Middle frontal gyrus (tissue), 1 donor: ENCODE data around the gene UGT1A1.

Experiments
- DNase-seq: peaks from one replicate; pipeline ENCODE4 v3.0.0-alpha.2; 2015; ENCODE audit warnings: low spot score; ENCODE audit errors: extremely low spot score

The UGT1A1 gene

DNA sequence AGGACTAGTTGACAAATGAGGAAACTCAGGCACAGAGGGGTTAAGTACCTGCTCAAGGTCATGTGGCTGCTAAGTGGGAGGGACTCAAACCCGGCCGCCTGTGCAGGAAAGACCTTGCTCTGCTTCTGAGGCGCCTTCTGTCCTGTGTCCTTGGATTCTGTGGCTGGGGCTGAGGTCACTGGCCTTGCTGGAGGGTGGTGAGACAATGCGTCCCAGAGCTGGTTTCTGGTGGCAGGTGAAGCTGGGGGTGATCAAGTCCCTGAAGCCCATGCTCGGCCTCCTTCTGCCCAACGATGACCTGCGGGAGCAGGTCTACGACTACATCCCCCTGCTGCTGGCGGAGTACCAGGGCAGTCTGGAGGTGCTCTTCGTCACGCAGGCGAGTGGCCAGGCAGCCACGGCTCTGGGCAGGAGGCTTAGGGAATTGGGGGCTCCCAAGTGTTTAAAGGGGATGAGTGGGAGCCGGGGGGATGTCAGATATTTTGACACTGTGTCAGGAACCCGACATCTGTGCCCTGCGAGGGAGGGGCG, 34.1 kb downstream of the UGT1A1 start:
- DNase-seq = no peak

DNA sequence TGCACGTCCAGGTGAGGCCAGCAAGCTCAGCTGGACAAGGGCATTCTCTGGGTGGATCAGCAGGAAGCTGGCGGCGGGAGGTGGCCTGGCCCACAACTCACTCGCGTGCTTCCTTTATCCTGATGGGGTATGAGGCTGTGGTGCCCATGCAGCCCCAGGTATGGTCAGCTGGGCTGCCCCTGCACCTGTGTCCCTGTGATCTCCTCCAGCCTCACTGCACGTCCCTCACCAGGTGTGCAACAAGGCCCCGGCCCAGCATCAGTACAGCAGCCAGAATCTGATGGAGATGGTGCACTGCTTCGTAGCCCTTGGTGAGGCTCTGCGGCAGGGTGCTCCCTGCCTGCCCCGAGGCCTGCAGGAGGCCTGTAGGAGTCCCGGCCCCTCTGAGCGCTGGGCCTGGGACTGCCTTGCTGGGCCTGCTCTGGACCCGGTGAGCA, 35.7 kb downstream of the UGT1A1 start:
- DNase-seq = no peak

DNA sequence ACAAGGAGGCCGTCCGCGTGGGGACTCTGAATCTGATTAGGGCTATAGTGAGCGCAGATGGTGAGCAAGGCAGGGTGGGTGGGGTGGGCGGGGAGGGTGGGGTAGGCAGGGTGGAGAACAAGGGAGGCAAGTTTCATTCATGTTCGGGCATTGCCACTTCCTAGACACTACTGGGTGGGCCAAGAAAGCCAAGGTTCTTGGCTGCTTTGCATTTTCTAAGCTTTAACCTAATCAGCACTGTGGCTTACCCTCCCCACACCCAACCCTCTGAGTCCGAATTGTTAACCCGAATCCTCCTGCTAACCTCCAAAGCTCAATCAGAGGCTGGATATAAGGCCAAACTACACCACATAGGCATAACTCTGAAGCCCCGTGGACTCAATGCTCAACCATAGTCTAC, 36.2 kb downstream of the UGT1A1 start:
- DNase-seq = no peak

DNA sequence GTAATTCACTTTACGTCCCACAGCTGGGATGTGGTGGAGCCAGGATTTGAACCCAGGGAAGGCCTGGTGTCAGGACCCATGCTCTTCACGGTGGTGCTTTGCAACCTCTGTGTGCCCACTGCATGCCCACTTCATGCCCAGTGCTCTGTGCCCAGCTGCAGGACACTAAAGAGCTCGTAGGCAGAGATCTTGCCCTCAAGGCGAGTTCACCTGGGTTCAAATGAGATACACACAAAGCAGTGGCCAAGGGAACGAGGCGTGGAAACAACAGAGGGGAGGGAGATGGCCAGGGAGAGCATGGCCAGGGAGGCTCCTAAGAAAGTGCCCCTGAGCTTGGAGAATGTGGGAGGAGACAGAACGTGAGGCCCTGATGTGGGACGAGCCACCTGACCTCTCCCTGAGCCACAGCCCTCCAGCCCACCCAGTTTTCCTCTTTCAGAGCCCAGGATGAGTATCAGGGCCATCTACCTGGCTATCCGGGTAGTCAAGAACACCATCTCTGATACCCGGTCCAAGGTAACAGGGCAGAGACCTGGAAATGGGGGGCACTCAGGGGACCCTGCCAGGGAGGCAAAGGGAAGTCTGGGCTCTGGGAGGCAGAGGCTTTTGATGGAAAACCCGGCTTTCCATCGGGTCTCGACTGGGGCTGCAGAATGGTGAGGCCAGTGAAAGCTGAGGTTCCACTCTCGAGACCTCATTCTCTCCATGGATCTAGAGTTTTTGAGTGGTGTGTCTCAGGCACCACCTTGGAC, 38.4 kb downstream of the UGT1A1 start:
- no peak for DNase-seq

DNA sequence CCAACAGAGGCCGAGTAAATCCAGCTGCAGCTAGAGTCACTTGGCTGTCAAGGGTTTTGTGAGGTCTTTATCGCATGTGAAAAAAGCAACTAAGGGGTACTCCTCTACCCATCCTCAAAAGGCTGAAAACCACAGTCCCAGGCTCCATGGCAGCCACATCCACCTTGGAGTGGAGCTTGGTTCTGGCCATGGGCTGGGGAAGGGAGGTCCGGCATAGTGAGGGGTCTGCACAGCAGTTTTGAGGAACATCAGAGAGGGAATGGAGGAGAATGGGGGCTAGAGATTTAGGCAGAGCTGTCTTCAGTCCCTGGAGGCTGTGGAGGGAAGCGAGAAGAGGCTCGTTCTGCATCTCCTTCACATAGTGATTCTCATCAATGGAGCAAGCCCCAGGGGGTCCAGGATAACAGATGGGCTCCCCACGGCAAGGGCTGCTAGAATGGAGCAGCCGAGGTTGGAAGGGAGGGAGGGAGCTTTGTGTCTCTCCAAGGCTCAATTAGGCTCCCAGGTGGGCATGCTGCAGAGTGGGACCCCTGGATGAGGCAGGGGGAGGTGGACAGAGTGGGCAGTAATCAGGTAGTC, 39.1 kb downstream of the UGT1A1 start:
- no peak for DNase-seq

DNA sequence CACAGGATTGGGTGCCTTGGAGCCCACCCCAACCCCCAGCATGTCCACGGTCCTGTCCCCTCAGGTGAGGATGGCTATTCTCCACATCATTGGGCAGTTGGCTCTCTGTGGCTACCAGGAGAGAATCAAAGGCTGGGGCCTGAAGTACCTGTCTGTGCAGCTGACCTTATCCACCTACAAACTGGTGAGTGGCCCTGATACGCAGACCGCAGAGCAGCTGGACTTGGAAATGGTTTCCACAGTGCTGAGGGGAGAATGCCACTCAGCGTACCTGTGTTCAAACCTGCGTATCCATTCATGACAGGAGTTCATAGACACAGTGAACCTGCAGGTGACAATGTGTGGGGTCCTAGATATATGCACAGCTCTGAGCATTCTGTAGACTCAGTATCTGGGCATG, 39.6 kb downstream of the UGT1A1 start:
- no peak for DNase-seq

DNA sequence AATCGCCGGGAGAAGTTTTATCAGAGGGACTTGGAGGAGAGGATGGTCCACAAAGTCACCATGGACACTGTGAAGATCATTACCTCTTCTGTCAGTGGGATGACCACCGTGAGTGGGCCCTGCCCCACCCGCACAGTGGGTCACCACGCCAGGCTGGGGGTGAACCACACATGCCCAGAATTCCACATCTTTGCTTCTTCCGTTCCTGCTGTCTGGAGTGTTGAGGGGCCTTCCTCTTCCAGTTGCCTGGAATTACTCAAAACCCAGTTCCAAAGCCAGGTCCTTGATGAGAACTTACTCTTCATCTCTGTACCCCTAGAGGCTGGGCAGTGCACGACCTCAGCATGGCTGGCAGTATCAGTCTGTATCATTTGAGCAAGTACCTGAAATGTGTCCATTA, 40.1 kb downstream of the UGT1A1 start:
- no peak for DNase-seq

DNA sequence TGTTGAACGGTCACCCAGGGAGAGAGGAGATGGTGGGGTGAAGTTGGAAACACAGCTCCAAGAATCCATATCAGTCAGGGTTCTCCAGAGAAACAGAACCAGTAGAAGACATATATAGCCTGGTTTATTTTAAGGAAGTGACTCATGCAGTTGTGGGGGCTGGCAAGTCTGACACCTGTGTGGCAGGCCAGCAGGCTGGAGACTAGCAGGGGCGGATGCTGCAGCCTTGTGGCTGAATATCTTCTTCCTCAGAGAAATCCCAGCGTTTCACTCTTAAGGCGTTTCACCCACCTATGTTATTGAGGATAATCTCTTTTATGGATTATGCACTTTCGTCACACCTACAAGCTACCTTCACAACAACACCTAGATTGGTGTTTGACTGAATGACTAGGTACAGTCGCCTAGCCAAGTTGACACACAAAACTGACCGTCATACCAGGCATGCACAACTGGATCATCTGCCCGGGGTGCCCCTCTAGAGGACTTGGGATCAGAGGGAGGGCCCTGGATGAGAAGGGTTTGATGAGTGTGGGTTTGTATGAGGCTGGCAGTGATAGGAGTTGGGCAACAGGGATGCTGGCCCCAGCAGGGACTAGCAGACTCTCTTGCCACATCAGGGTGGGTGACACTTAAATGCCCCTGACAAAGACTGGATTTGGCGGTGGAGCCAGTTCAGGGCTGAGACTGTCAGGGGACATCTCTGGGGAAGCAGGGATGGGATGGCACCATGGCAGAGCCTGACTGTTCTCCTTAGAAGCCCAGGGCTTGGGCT, 41.5 kb downstream of the UGT1A1 start:
- peak; percentile 20 for DNase-seq

DNA sequence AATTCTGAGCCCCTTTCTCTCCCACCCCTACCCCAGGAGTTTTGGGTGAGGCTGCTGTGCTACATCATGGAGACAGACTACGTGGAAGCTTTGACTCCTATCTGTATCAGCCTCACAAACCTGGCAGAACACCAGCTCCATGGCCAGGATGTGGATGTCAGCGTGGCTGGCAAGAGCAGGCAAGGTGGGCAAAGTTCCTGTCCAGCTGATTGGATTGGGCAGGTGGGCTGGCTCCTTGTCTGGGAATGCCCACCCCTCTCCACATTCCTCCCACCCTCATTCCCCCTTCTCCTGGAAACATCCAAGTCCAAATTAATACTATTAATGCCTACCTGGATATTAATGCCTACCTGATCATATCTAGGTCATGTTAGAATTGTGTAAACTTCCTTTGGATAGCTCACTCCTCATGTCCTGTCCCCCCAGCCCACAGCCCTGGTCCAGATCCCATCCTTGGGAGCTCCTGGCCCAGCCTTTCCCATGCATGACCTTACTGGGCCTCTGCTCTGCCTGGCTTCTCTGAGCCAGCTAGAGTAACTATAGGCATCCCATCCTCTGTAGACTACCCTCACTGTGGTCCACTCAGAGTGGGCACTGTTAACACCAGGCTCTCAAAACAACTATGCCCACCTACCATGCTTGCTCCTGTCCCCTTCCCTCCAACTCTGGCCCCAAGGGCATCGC, 42.2 kb downstream of the UGT1A1 start:
- no peak for DNase-seq

DNA sequence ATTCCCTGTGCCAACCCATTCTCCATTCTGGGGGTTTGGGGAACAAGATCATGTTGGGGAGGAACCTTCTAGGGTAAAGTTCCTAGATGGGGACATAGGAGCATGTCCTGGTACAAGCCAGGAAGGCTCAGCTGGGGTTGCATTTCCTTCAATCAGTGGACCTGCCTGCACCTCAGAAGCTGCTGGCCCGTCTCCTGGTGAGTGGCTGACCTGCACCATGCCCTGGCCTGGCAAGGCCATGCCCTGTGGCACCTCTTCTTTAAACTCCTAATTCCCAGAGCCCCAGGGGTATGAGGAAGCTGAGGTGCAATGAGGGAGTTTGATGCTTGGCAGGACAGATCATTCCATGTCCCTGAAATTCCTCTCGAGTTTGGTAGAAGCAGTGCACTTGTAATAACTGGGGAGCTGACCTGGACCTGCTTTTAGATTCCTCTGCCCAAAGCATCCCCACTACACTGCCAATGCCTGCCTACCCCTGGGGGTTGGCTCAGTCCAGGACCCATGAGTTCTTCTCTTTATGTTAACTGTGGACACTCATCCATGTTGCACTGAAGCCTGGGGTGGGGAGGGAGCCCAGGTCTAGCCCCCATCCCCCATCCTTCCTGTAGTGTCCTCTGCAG, 43.3 kb downstream of the UGT1A1 start:
- no peak for DNase-seq

DNA sequence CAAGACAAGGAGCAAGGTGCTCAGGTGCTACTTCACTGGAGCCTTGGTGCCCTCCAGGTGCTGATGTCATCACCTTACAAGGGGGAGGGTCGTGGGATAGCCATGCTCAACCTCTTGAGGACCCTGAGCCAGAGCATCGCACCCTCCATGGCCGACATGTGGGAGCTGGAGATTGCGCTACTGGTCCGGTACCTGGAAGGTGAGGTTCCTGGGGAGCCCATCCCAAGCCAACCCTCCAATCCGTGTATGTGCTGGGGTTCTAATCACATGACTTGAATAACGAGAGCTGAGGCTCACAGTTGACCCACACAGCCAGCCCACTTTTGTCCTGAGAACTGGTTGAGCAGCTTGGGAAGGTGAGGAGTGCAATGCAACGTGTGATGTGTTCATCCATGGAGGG, 43.9 kb downstream of the UGT1A1 start:
- no peak for DNase-seq

DNA sequence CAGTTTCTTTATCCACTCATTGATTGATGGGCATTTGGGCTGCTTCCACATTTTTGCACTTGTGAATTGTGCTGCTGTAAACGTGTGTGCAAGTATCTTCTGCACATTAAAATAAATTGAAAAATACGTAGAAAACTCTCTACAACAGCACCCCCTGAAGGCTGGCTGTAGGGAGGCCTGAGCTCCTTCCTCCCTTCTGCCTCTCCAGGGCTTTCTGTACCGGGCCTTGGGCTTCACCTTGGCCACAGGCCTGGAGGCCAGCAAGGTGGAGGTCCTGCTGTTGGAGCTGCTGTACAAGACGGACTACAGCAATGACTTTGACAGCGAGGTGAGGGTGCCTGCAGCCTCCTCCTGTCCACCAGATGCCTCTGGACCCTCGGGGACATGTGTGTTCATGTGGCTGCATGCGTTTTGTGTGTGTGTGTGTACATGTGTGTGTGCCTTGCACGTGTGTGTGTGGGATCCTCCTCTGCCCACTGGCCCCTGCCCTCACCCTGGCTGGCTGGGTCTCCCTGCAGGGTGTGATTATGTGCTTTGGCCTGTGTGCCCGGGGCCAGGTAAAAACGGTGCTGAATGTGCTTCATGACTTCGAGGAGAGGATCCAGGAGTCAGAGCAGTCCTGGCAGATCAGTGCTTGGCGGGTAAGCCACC, 47.3 kb downstream of the UGT1A1 start:
- no peak for DNase-seq

DNA sequence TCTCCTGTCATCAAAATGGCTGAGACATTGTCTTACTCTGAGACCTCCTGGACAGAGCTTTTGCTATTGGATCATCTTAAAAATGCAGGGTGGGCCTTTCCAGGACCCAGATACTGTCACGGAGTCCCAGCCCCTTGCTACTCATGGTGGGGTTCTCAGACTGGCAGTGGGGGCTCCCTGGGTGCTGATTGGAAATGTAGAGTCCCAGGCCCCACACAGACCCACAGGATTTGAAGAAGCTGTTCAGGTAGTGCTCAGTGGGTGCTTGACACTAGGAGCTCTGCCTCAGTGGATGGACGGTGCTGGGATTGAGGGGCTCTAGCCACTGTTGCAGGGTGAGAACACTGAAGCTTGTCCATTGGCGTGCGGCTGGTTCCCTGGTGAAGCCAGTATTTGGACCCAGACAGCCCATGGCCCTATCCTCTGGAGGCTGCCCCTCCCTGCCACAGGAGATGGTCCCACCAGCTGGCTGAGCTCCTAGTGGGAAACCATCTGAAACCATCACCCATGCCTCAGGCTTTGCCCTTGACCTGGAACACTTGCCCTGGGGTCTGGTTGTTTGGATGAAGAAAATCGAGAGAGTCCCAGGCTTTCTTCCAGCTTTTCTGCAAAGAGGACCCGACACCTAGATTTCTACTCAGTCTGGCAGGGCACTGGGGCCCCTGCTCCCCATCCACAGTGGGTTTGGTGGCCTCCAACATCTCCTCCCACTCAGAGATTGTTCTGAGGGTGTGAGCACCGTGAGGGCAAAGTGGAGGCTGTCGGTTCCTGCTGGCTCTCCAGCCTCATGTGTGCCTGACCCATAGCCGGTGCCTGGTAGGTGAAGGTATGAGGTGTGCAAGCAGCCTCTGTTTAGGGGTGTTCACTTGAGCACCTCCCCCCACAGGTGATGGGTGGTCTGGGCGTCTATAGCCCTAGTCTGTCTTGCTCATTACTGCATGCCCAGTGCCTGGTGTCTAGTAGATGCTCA, 48.2 kb downstream of the UGT1A1 start:
- no peak for DNase-seq

DNA sequence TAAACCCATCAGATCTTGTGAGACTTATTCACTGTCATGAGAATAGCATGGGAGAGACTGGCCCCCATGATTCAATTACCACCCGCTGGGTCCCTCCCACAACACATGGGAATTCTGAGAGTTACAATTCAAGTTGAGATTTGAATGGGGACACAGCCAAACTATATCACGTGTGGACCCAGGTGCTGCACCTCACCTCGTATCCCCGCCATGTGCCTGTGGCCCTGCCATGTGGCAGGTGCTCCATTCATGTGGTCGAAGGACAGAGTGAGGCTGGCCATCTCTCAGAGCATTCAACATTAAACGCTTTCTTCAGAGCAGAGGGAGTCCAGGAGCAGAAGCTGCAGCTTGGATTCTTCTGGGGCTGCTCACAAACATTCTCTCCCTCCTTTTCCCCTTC, 50.3 kb downstream of the UGT1A1 start:
- no peak for DNase-seq

DNA sequence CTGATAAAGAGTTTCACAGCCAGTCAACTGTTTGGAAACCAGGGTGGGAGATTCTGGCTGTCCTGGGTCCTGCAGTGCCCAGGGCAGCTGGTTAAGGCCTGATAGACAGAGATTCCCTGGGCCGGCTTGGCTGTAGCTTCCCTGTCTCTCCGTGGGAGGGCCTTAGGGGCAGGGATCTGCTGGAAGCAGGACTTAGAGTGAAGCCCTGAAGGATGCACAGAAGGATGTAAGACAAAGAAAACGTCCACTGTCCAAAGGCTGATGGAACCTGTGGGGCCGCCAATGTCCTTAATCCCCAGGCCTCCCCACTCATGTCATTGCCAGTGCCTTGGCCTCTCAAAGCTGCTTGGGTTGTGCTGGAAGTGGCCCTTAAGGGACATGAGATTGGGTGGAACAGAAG, 51.0 kb downstream of the UGT1A1 start:
- DNase-seq = no peak

DNA sequence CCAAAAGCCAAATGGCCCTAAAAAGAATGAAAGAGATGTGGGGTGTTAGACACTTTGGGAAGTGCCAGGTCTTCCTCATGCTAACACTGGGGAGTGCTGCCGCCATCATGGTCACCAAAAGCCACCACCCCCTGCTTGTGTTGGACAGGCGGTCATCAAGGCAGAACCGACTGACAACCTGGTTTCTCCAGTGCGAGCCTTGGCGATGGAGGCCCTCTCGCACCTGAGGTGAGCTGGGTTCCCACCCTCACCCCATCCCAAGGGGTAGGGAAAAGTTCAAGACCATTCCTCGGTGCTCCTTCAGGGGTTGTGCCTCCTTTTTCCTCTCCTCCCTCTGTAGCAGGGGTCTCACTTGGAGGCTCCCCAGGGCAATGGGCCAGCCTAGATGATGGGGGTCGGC, 51.7 kb downstream of the UGT1A1 start:
- no peak for DNase-seq

DNA sequence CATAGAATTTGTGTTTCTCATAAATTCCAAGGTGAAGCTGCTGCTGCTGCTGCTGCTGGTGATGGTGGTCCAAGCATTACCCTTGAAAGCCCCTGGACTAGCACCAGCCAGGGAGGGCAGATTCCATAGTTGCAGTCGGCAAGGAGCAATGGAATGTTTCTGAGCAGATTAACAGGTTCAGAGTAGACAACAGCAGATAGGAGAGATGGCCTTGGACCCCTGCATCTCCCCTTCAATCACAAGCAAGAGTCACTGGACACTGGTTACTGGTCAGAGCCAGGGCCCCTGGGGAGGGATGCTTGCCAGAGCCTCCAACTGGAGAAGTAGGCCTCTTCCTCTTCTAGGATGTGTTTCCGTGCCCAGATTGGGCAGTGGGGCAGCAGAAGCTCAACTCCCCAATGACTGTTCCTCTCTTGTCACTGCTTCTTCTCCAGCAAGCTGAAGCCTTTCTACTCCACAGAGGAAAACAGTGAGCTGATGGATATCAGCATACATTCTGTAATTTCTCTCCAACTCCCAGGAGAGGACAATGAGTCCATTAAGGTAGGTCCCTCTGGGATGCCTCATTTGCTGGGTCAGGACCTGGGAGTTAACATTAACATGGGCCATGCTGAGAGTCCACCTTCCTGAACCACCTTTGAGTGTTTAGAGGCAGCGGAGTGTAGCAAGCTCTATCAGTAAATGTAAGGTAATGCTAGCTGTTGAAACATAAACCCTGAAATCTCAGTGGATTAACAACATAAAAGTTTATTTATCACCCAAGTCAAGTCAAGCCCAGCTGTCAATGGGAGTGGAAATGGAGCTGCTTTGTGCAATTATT, 53.4 kb downstream of the UGT1A1 start:
- DNase-seq = no peak

DNA sequence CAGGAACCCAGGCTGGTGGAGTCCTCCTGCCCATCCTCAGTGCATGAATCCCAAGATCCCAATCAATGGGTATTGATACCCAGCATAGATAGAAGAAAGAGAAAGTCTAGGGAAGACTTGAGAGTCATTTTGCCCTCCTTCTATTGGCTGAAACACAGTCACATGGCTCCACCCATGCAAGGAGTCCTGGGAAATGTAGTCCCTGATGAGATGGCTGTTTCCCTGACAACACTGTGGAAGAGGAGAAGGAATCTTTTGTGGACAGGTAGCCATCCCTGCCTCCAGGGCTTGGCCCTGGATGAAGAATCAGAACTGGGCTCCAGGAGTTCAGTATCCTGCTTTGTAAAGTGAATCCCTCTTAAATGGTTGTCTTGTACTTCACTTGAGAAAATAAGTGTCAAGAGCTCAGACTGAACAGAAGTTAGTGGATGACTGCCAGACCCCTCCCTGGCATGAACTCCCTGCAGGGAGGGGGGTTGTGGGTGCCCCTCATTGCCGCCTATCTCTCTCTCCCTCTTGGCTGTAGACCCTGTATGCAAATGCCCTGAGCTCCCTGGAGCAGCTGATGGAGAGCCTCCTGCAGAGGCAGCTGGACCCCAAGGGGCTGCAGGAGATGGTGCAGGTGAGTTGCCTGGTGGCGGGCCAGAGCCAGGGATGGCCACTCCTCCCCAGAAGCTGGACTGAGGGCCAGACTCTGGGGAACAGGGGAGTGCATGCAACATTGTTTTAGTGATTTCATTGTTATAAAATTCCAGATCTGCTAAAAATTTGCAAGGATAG, 54.2 kb downstream of the UGT1A1 start:
- no peak for DNase-seq
